K562 (cell line): Measurements from ENCODE around the gene HTRA3. TPM values are rescaled to one million over a fixed set of nuclear protein-coding genes. Genes with fewer than 3 reads are reported as not detected.
"Not testable (repeated sequence)": the region's sequence is repeated elsewhere in the genome, so short reads cannot be mapped to it uniquely, and the experiment has no call there.

Experiments
- ATAC-seq: fragments of 200-7000 bp; cut with Tn5 transposase; 3 replicates; pipeline ENCODE4 v1.9.1; 2020; ENCODE audit warnings: moderate library complexity
- BruUV-seq: library from RNA; stranded (reverse); fragments of 400-500 nt; replicated peaks from 2 replicates; lab custom pipeline; 2021; lab: Mats Ljungman, UMichigan
- CTCF ChIA-PET: fragments of 300-600 bp; formaldehyde crosslinking; extraction: SDS; loops from one replicate; lab custom pipeline; 2021; ENCODE audit warnings: low intra/inter-chr PET ratio; lab: Yijun Ruan, JAX
- POLR2A ChIA-PET: fragments of 300-600, 350-650 bp; sonication (Branson Sonifier 250); formaldehyde crosslinking; extraction: SDS; loops from one replicate; lab custom pipeline; 2021; ENCODE audit warnings: antibody characterized with exemption, inconsistent platforms; lab: Yijun Ruan, JAX
- DNase-seq, 4 experiments: peaks; one replicate each; pipeline versions ENCODE4 v3.0.0 to v3.0.0-alpha.2; 2011 to 2018; ENCODE audit warnings: low spot score in 3 of 4, mixed read lengths in 3 of 4; ENCODE audit errors: extremely low read depth in 1 of 4
- FAIRE-seq: peaks from 2 replicates; lab custom pipeline; 2011; peaks lifted over from hg19 to GRCh38; lab: Jason Lieb, UNC
- H2AFZ ChIP-seq: 2 replicates; pipeline ENCODE4 v1.6.0; 2011; ENCODE audit warnings: low read depth, low read length, control low read depth, inconsistent platforms
- H3K27ac ChIP-seq: fragments of 200-600 bp; 3 replicates; pipeline ENCODE4 v1.8.0; 2011; ENCODE audit warnings: low read depth, mild to moderate bottlenecking, control low read depth, inconsistent platforms, low read length, moderate library complexity, mixed read lengths; ENCODE audit errors: extremely low read depth
- H3K27me3 ChIP-seq, 2 experiments: fragments of 300-600 bp in 1 of 2; 2 replicates in 1 of 2; 3 replicates in 1 of 2; pipeline versions ENCODE4 v1.6.0 to v1.8.0; 2011; ENCODE audit warnings: inconsistent platforms in 2 of 2, low read length in 2 of 2, mild to moderate bottlenecking in 1 of 2, mixed read lengths in 1 of 2, moderate library complexity in 1 of 2; ENCODE audit not compliant: control insufficient read depth in 2 of 2, insufficient read depth in 2 of 2
- H3K36me3 ChIP-seq: fragments of 300-600 bp; 3 replicates; pipeline ENCODE4 v1.8.0; 2011; ENCODE audit warnings: mild to moderate bottlenecking, low read length, inconsistent platforms; ENCODE audit not compliant: control insufficient read depth, insufficient read depth
- H3K4me1 ChIP-seq, 2 experiments: fragments of 200-600 bp in 1 of 2; replicated peaks in 1 of 2; 2 replicates in 1 of 2; 3 replicates in 1 of 2; pipeline versions ENCODE4 v1.5.1 to v1.8.0; 2011; ENCODE audit warnings: inconsistent platforms in 2 of 2, low read length in 2 of 2, mild to moderate bottlenecking in 1 of 2, mixed read lengths in 1 of 2, moderate library complexity in 1 of 2; ENCODE audit not compliant: control insufficient read depth in 2 of 2, insufficient read depth in 2 of 2
- H3K4me2 ChIP-seq: 2 replicates; pipeline ENCODE4 v1.6.1; 2011; ENCODE audit warnings: low read length, control low read depth, inconsistent platforms, mixed read lengths; ENCODE audit not compliant: insufficient read depth
- H3K4me3 ChIP-seq: fragments of 200-600 bp; sonication (generic), shearing (Covaris generic); 2 replicates; pipeline ENCODE4 v1.5.1; 2016; ENCODE audit warnings: control low read depth, inconsistent platforms
- H3K79me2 ChIP-seq: fragments of 200-600 bp; 3 replicates; pipeline ENCODE4 v1.8.0; 2011; ENCODE audit warnings: low read length, inconsistent platforms; ENCODE audit not compliant: control insufficient read depth, insufficient read depth
- H3K9ac ChIP-seq, 2 experiments: 2 replicates each; pipeline versions ENCODE4 v1.6.0 to v1.6.1; 2011; ENCODE audit warnings: low read depth in 2 of 2, low read length in 2 of 2, control low read depth in 1 of 2, inconsistent platforms in 1 of 2, mild to moderate bottlenecking in 1 of 2, mixed read lengths in 1 of 2; ENCODE audit not compliant: insufficient read depth in 1 of 2
- H3K9me1 ChIP-seq: one replicate; pipeline ENCODE4 v1.6.0; 2011; ENCODE audit warnings: inconsistent platforms, mild to moderate bottlenecking, low read length, moderate library complexity; ENCODE audit not compliant: control insufficient read depth, insufficient read depth
- H3K9me3 ChIP-seq: replicated peaks from 2 replicates; pipeline ENCODE4 v1.5.1; 2011; ENCODE audit warnings: low read depth, low read length, inconsistent platforms; ENCODE audit not compliant: control insufficient read depth, insufficient read depth
- H4K20me1 ChIP-seq: replicated peaks from 2 replicates; pipeline ENCODE4 v1.6.1; 2011; ENCODE audit warnings: low read length, inconsistent platforms, mixed read lengths; ENCODE audit not compliant: control insufficient read depth, insufficient read depth
- CREM ChIP-seq: IDR thresholded peaks from 2 replicates; pipeline ENCODE4 v1.6.1; 2014; ENCODE audit warnings: antibody characterized with exemption, low read depth
- MEIS2 ChIP-seq: fragments of 450-650 bp; IDR thresholded peaks from 2 replicates; pipeline ENCODE4 v1.6.1; 2014; ENCODE audit warnings: mild to moderate bottlenecking; ENCODE audit not compliant: partially characterized antibody
- MTA2 ChIP-seq: fragments of 450-650 bp; IDR thresholded peaks from 2 replicates; pipeline ENCODE4 v1.6.1; 2016; ENCODE audit warnings: low read depth
- PML ChIP-seq: IDR thresholded peaks from 2 replicates; pipeline ENCODE4 v1.6.1; 2012; ENCODE audit warnings: low read length, inconsistent platforms
- XRCC3 ChIP-seq: fragments of 450-650 bp; IDR thresholded peaks from 2 replicates; pipeline ENCODE4 v1.6.1; 2017; ENCODE audit warnings: mild to moderate bottlenecking, moderate library complexity
- ZNF134 ChIP-seq: fragments of 250-450 bp; sonication (Bioruptor Pico); conservative IDR thresholded peaks from 2 replicates; pipeline ENCODE4 v1.4.0; 2020
- ZNF780A ChIP-seq: fragments of 250-450 bp; sonication (Bioruptor Pico); IDR thresholded peaks from 2 replicates; pipeline ENCODE4 v1.5.0; 2021; ENCODE audit warnings: mild to moderate bottlenecking
- WGBS: fragments of 100-300 bp; shearing (Covaris generic); methylation state at CpG from one replicate; pipeline ENCODE4 v1.1.6; 2016; ENCODE audit warnings: low coverage, mixed read lengths; ENCODE audit not compliant: insufficient coverage; ENCODE audit errors: missing lambda C conversion rate; 5-methylcytosine and 5-hydroxymethylcytosine counted together
- in situ Hi-C: fragments of 300-500 bp; cut with MboI; formaldehyde crosslinking; loops from 4 replicates; pipeline ENCODE4 v1.15.0; 2018; ENCODE audit warnings: inconsistent platforms, mixed read lengths
- intact Hi-C: fragments of 100-400 bp; cut with micrococcal nuclease; formaldehyde crosslinking; loops from 2 replicates; pipeline ENCODE4 v1.14.2; 2022
- polyA plus RNA-seq, 8 experiments: library from polyadenylated mRNA; depleted of rRNA in 4 of 8; stranded (reverse) in 5 of 8; unstranded in 3 of 8; fragments of >200 nt; fragmentation: Nextera tagmentation in 2 of 8; fragmentation: Illumina TruSeq in 1 of 8; extraction: Ambion mirVana in 2 of 8; extraction: Trizol in 1 of 8; gene quantifications; 2 replicates each; pipeline versions ENCODE4 v1.2.1 to v1.2.3, GENCODE V29; 2011 to 2014; ENCODE audit warnings: inconsistent platforms in 1 of 8, missing spikeins in 1 of 8
- total RNA-seq, 7 experiments: library from RNA; depleted of rRNA in 6 of 7; stranded (reverse); fragments of >200 nt in 6 of 7; fragmentation: Illumina TruSeq in 2 of 7; extraction: Trizol in 2 of 7; gene quantifications; 2 replicates each; pipeline versions ENCODE4 v1.2.1 to v1.2.3, GENCODE V29; 2011 to 2021; ENCODE audit warnings: low replicate concordance in 1 of 7
- TF ChIP-seq, protein P1 (sequence below): fragments of 450-650 bp; IDR thresholded peaks from 2 replicates; pipeline ENCODE4 v1.7.1; 2018; ENCODE audit warnings: mild to moderate bottlenecking, low read depth; ENCODE audit not compliant: partially characterized antibody

HTRA3 gene
- total and polyA plus RNA-seq, 9 of the 15 experiments (the other 6 are each of a cell fraction or from before 2014, with no cell fraction given): 0.04 TPM; not detected in 8

DNA sequence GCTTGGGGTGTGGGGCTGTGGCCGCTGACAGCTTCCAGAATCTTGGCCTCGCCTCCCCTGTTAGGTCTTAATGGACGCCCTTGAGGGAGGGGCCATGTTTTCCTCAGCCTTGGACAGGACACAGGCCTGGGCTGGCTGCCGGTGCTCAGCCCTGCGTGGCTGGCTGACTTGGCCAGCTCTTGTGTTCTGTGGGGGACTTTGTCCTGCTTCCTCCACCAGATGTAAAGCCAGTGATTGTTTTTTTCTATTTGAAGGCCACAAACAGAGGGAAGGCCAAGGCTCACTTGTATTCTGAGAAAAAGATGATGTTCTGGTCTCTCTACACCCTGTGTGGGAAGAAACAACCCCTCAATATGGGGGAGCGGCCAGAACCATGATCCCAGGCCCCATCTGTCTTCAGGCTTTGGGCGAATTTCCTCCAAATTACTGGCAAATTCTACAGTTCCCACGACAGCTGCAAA, 71.3 kb downstream of the HTRA3 start:
- intact Hi-C loops: no loop called here
- Histone ChIP-seq H4K20me1 (no peaks in the 10 kb centered on the region), H3K4me1 (peaks cover 6 to 13% of the 10 kb centered on the region in 2 experiments; a peak in 4 of 5 replicates), H3K4me2 (no peak overlapping the region), H3K9me3 (peaks cover 4% of the 10 kb centered on the region), H3K4me3 (no peak overlapping the region), H3K27me3 (peaks cover 0 to 27% of the 10 kb centered on the region in 2 experiments; a peak in 2 of 5 replicates), H3K36me3 (no peaks in the 10 kb centered on the region), H2AFZ (peak overlapping the region; percentile 12; the same call in 1 of the 2 replicates), H3K9me1 (no peaks in the 10 kb centered on the region), H3K79me2 (no peaks in the 10 kb centered on the region), H3K27ac (no peak overlapping the region), H3K9ac (no peak overlapping the region)
- TF ChIP-seq PML (no peak), XRCC3 (no peak), ZNF780A (no peak), ZNF134 (CRISPR knock-in tag) (no peak), CREM (no peak), MEIS2 (no peak), MTA2 (no peak)
- TF ChIP-seq, protein P1, sequence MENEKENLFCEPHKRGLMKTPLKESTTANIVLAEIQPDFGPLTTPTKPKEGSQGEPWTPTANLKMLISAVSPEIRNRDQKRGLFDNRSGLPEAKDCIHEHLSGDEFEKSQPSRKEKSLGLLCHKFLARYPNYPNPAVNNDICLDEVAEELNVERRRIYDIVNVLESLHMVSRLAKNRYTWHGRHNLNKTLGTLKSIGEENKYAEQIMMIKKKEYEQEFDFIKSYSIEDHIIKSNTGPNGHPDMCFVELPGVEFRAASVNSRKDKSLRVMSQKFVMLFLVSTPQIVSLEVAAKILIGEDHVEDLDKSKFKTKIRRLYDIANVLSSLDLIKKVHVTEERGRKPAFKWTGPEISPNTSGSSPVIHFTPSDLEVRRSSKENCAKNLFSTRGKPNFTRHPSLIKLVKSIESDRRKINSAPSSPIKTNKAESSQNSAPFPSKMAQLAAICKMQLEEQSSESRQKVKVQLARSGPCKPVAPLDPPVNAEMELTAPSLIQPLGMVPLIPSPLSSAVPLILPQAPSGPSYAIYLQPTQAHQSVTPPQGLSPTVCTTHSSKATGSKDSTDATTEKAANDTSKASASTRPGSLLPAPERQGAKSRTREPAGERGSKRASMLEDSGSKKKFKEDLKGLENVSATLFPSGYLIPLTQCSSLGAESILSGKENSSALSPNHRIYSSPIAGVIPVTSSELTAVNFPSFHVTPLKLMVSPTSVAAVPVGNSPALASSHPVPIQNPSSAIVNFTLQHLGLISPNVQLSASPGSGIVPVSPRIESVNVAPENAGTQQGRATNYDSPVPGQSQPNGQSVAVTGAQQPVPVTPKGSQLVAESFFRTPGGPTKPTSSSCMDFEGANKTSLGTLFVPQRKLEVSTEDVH: no peak
- ATAC-seq (peak; percentile 25; the same call in 1 of the 3 replicates), DNase-seq (no peak), FAIRE-seq (no peak)
- no TSS peak for BruUV-seq
- in situ Hi-C loops: no loop called here
- ChIA-PET POLR2A (interaction anchor here (1.4 kb wide), 1 partner anchor 18 kb away, joined by 6 read pairs; no protein-coding TSS in a partner anchor), CTCF (no interaction called here)
- WGBS: 16% methylated on average over 8 of the region's 8 CpGs

DNA sequence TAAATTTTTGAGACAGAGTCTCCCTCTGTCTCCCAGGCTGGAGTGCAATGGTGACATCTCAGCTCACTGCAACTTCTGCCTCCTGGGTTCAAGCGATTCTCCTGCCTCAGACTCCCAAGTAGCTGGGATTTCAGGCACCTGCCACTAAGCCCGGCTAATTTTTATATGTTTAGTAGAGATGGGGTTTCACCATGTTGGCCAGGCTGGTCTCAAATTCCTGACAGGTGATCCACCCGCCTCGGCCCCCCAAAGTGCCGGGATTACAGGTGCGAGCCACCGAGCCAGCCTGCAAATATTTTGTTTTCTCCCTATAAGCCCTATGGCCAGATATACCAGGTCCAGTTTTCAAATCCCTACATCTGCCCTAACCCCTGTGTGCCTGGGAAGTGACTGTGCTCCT, 71.7 kb downstream of the HTRA3 start:
- H3K27ac ChIP-seq, H3K79me2 ChIP-seq, POLR2A ChIA-PET, FAIRE-seq, ATAC-seq, H3K9me3 ChIP-seq, H3K9ac ChIP-seq, H3K4me2 ChIP-seq, H4K20me1 ChIP-seq, in situ Hi-C loops, H3K36me3 ChIP-seq, H3K4me3 ChIP-seq, H2AFZ ChIP-seq, BruUV-seq, DNase-seq, CTCF ChIA-PET, H3K9me1 ChIP-seq, intact Hi-C loops: not testable (repeated sequence)
- H3K4me1 ChIP-seq: peaks cover 6 to 13% of the 10 kb centered on the region in 2 experiments; a peak in 4 of 5 replicates
- H3K27me3 ChIP-seq: peaks cover 0 to 32% of the 10 kb centered on the region in 2 experiments; a peak in 2 of 5 replicates
- 38% methylated on average over 7 of the region's 7 CpGs for WGBS
